Kidney epithelial cell (primary cell): ENCODE data around the gene CEACAM19. TPM values are rescaled to one million over a fixed set of nuclear protein-coding genes. Genes with fewer than 3 reads are reported as not detected.

Source experiments
- DNase-seq: peaks from one replicate; pipeline ENCODE4 v3.0.0-alpha.2; 2010; ENCODE audit warnings: low read depth
- H3K27me3 ChIP-seq: 2 replicates; pipeline ENCODE4 v1.6.0; 2011; ENCODE audit warnings: low read length; ENCODE audit not compliant: control insufficient read depth, insufficient read depth
- H3K36me3 ChIP-seq: 2 replicates; pipeline ENCODE4 v1.5.1; 2011; ENCODE audit warnings: low read length; ENCODE audit not compliant: control insufficient read depth, insufficient read depth
- H3K4me3 ChIP-seq: 2 replicates; pipeline ENCODE4 v1.5.1; 2011; ENCODE audit warnings: low read depth, mild to moderate bottlenecking, control low read depth, low read length
- total RNA-seq: library from RNA; depleted of rRNA; stranded (reverse); fragments of >200 nt; gene quantifications from 2 replicates; pipeline ENCODE4 v1.2.3, GENCODE V29; 2015
- TF ChIP-seq, protein P1 (sequence below): IDR thresholded peaks from 2 replicates; pipeline ENCODE4 v1.5.1; 2011; ENCODE audit warnings: mild to moderate bottlenecking, moderate library complexity, low read length, control low read depth, inconsistent platforms; ENCODE audit not compliant: insufficient read depth, poor library complexity, severe bottlenecking

Gene CEACAM19
- total RNA-seq, 1 donor from 2014 or later = 6.4 TPM

DNA sequence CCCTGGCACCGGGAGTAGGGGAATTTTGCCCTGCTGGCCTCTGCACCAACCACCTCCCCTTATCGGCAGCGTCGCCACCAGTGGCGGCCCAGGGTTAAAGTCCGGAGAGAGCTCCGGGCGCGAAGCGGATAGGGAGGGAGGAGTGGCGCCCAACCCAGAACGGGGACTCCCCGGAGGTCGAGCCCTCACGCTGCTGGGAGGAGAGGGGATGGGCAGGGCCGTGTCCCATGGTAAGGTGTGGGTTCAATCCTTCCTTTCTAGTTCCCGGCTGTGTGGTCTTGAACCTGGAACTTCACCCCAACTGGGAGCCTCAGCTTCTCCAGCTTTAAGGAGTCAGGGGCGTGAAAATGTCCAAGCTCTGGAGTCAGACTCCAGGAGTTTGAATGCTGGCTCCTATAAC is 54.0 kb downstream of the CEACAM19 start:
- Histone ChIP-seq H3K36me3 (no peaks in the 10 kb centered on the region), H3K4me3 (no peak overlapping the region), H3K27me3 (no peaks in the 10 kb centered on the region)
- TF ChIP-seq, protein P1, sequence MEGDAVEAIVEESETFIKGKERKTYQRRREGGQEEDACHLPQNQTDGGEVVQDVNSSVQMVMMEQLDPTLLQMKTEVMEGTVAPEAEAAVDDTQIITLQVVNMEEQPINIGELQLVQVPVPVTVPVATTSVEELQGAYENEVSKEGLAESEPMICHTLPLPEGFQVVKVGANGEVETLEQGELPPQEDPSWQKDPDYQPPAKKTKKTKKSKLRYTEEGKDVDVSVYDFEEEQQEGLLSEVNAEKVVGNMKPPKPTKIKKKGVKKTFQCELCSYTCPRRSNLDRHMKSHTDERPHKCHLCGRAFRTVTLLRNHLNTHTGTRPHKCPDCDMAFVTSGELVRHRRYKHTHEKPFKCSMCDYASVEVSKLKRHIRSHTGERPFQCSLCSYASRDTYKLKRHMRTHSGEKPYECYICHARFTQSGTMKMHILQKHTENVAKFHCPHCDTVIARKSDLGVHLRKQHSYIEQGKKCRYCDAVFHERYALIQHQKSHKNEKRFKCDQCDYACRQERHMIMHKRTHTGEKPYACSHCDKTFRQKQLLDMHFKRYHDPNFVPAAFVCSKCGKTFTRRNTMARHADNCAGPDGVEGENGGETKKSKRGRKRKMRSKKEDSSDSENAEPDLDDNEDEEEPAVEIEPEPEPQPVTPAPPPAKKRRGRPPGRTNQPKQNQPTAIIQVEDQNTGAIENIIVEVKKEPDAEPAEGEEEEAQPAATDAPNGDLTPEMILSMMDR = no peak
- no peak for DNase-seq

DNA sequence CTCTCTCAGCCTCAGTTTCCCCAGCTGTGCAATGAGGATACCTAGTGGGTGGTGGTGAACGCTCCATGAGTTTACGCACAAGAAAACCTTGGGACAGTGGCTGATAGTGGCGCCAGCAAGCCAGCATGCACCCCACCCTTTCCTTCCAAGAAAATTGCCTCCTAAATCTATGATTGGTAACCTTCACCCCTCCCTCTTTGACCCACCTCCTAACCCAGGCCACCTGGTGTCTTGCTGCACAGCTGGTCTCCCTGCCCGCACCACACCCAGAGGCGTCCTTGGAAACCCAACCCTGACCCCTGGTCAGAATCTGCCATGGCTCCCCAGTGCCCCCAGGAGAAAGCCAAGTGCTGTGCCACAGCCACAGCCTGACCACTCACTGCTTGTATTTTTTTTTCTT is 54.4 kb downstream of the CEACAM19 start:
- Histone ChIP-seq H3K27me3 (no peaks in the 10 kb centered on the region), H3K4me3 (no peak overlapping the region), H3K36me3 (no peaks in the 10 kb centered on the region)
- TF ChIP-seq, protein P1 = no peak
- DNase-seq = no peak

DNA sequence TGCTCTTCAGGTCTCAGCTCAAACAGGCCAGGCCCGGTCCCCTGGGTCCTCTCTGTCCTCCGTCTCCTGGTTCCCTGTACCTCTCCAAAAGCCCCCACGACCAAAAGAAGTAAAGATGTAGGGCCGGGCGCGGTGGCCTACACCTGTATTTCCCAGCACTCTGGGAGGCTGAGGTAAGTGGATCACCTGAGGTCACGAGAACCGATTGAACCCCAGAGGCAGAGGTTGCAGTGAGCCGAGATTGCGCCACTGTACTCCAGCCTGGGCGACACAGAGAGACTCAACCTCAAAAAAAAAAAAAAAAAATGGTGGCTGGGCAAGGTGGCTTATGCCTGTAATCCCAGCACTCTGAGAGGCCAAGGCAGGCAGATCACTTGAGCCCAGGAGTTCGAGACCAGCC is 55.2 kb downstream of the CEACAM19 start:
- H3K4me3 ChIP-seq = no peak overlapping the region
- TF ChIP-seq, protein P1 = no peak
- H3K27me3 ChIP-seq = no peaks in the 10 kb centered on the region
- H3K36me3 ChIP-seq = no peaks in the 10 kb centered on the region
- DNase-seq = no peak

DNA sequence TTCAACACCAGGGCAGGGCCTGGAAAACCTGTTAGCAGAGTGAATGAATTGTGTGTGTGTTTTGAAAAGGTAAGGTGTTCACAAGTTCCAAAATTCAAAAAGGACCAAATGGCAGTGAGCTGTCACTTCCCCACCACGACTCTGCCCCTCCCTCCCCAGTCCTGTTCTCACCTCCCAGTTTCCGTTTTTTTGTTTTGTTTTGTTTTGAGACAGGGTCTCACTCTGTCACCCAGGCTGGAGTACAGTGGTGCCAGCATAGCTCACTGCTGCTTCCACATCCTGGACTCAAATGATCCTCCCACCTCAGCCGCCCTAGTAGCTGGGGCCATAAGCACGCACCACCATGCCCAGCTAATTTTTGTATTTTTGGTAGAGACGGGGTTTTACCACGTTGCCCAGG is 56.9 kb downstream of the CEACAM19 start:
- no peaks in the 10 kb centered on the region for H3K27me3 ChIP-seq
- TF ChIP-seq, protein P1 = no peak
- no peaks in the 10 kb centered on the region for H3K36me3 ChIP-seq
- no peak for DNase-seq
- no peak overlapping the region for H3K4me3 ChIP-seq

DNA sequence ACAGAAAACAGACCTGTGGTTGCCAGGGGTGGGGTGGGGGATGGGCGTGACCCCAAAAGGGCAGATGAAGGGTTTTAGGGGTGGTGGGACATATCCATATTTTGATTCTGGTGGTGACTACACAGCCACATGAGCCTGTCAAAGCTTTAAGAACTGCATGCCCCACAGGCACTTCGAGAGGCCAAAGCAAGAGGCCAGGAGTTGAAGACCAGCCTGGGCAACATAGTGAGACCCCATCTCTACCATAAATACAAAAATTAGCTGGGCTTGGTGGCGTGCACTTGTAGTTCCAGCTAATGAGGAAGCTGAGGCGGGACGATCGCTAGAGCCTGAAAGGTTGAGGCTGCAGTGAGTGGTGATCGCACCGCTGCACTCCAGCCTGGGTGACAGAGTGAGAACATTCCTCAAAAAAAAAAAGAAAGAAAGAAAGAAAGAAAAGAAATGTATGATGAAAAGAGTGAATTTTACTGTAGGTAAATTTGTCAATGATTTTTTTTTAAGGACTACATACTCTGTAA is 58.3 kb downstream of the CEACAM19 start:
- TF ChIP-seq, protein P1 = no peak
- DNase-seq = no peak

DNA sequence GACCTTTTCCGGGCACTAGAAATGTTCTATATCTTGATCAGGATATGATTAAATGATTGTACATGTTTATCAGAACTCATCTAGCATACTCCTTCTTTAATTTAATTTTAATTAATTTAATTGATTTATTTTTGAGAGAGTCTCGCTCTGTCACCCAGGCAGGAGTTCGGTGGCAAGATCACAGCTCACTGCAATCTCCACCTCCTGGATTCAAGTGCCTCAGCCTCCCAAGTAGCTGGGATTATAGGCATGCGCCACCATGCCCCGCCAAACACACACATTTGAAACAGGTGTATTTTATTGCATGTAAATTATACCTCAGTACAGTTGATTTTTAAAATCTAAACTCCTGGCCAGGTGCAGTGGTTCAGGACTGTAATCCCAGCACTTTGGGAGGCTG is 59.8 kb downstream of the CEACAM19 start:
- no peak for DNase-seq
- no peaks in the 10 kb centered on the region for H3K27me3 ChIP-seq
- no peaks in the 10 kb centered on the region for H3K36me3 ChIP-seq
- TF ChIP-seq, protein P1 = no peak
- no peak overlapping the region for H3K4me3 ChIP-seq

More for the DNA sequence above, 58.3 kb downstream of the CEACAM19 start:
- Histone ChIP-seq H3K27me3 (no peaks in the 10 kb centered on the region), H3K36me3 (no peaks in the 10 kb centered on the region), H3K4me3 (no peak overlapping the region)
